Measurements from ENCODE around the gene ISLR2.
A peak's percentile ranks its signal among the peaks of the same experiment; 100 is the strongest.

ISLR2 gene

GRCh38 chr15:74175271-74176191 is 45.1 kb downstream of the ISLR2 start:
- no peak for DNase-seq (ENCODE audit: low read depth in 2 of 3, low spot score in 1 of 3)

GRCh38 chr15:74176262-74177214 is 46.2 kb downstream of the ISLR2 start:
- no peak for DNase-seq (ENCODE audit: low read depth in 2 of 3, low spot score in 1 of 3)

- DNase-seq (ENCODE audit: low read depth in 2 of 3, low spot score in 1 of 3): no peak
Measured at GRCh38 chr15:74178326-74179100, 48.1 kb downstream of the ISLR2 start.

GRCh38 chr15:74179101-74179841 is 48.9 kb downstream of the ISLR2 start:
- DNase-seq (ENCODE audit: low read depth in 2 of 3, low spot score in 1 of 3): no peak

GRCh38 chr15:74179983-74180880 is 49.8 kb downstream of the ISLR2 start:
- DNase-seq (ENCODE audit: low read depth in 2 of 3, low spot score in 1 of 3): no peak

- DNase-seq (ENCODE audit: low read depth in 2 of 3, low spot score in 1 of 3): no peak
Measured at GRCh38 chr15:74180881-74181602, 50.7 kb downstream of the ISLR2 start.

GRCh38 chr15:74182131-74182530 is 51.7 kb downstream of the ISLR2 start:
- DNase-seq (ENCODE audit: low read depth in 2 of 3, low spot score in 1 of 3): no peak

- peak in 1 of 3 donors; percentile 3 for DNase-seq (ENCODE audit: low read depth in 2 of 3, low spot score in 1 of 3)
Measured at GRCh38 chr15:74184582-74185091, 54.3 kb downstream of the ISLR2 start.

- no peak for DNase-seq (ENCODE audit: low read depth in 2 of 3, low spot score in 1 of 3)
Measured at GRCh38 chr15:74185710-74186348, 55.4 kb downstream of the ISLR2 start.
